AG10803 (cell line): ENCODE data around the gene GK.
"Not testable (repeated sequence)": the region's sequence is repeated elsewhere in the genome, so short reads cannot be mapped to it uniquely, and the experiment has no call there.

Experiments used
- DNase-seq: peaks from one replicate; pipeline ENCODE4 v3.0.0; 2010; ENCODE audit warnings: low read depth
- H3K4me3 ChIP-seq: 2 replicates; pipeline ENCODE4 v1.5.1; 2011; ENCODE audit warnings: mild to moderate bottlenecking, low read length, control low read depth
- TF ChIP-seq, protein P1 (sequence below): conservative IDR thresholded peaks from 2 replicates; pipeline ENCODE4 v1.5.1; 2011; ENCODE audit warnings: mild to moderate bottlenecking, low read length, control low read depth, inconsistent platforms

Gene GK

DNA sequence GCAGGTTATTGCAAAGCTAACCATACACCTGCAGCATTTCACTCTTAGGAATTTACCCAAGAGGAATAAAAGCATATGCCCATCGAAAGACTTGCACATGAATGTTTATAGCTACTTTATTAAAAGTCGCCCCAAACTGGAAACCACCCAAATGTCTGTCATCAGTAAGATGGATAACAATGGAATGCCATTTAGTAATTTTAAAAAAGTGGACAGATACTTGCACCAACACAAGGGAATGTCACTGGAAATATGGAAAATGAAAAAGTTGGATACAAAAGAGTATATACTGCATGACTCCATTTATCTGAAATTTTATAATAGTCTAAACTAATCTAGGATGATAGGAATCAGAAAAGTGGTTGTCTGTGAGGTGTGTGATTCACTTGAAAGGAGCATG lies 12.9 kb downstream of the GK start:
- no peak for DNase-seq
- no peak overlapping the region for H3K4me3 ChIP-seq
- TF ChIP-seq, protein P1, sequence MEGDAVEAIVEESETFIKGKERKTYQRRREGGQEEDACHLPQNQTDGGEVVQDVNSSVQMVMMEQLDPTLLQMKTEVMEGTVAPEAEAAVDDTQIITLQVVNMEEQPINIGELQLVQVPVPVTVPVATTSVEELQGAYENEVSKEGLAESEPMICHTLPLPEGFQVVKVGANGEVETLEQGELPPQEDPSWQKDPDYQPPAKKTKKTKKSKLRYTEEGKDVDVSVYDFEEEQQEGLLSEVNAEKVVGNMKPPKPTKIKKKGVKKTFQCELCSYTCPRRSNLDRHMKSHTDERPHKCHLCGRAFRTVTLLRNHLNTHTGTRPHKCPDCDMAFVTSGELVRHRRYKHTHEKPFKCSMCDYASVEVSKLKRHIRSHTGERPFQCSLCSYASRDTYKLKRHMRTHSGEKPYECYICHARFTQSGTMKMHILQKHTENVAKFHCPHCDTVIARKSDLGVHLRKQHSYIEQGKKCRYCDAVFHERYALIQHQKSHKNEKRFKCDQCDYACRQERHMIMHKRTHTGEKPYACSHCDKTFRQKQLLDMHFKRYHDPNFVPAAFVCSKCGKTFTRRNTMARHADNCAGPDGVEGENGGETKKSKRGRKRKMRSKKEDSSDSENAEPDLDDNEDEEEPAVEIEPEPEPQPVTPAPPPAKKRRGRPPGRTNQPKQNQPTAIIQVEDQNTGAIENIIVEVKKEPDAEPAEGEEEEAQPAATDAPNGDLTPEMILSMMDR, result no peak

DNA sequence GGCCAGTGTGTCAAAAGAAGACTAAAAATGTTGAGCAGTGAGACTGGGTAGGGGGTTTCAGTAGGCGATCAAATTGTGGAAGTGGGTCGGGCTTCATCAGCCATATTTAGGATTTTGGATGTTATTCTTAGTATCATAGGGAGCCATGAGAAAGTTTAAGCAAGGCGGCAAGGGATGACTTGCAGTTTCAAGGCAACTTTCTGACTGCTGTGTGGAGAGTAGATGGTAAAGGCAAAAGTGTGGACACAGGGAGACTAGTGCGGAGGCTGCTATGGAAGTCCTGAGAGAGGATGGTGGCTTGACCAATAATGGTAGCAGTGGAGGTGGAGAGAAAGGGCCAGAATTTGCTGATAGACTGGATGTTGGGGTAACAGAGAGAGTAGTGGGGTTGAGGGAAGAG lies 15.4 kb downstream of the GK start:
- TF ChIP-seq, protein P1, result no peak
- DNase-seq, result no peak
- H3K4me3 ChIP-seq, result no peak overlapping the region

DNA sequence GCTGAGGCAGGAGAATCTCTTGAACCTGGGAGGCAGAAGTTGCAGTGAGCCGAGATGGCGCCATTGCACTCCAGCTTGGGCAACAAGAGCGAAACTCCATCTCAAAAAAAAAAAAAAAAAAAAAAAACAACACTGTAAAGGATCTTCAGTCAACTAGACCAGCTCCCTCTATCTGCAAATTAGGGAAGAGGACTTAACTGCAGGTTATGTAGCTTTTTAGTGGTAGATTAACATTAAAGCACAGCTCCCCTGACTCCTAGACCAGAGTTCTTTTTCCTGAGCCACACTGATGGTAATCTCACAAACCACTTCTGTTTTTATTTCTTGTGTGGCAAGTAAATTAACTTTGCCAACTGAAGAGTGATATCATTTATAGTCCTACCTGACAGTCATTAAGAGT lies 18.0 kb downstream of the GK start:
- not testable (repeated sequence) for DNase-seq, H3K4me3 ChIP-seq

DNA sequence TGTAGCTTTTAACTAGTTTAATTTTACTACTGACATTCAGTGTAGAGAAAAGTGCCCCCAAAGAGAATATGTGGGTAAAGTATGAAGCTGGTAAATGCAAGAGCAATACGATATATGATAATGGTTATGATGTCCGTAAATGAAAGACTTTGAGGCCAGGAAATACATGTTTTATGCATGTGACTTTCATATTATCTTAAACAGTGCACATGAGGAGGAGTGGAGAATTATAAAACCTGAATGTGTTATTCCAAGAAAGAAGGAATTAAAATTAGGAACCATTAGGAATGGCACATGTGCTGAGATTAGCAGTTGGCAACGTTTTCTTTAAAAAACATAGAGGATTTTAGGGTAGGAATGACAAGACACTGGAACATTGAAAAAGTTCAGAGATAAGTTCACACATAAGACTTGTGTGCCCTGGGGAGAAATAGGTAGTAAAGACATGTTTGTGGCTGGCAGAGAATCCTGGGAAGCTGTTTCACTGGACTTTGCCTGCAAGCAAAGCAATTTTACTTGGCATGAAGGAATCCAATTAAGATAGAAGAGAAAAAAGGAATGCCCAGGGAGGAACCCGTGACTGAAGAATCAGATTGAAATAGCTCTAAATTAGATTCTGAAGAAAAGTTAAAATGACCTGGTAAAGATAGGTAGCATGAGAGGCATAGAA lies 20.0 kb downstream of the GK start:
- H3K4me3 ChIP-seq, result no peak overlapping the region
- DNase-seq, result no peak

DNA sequence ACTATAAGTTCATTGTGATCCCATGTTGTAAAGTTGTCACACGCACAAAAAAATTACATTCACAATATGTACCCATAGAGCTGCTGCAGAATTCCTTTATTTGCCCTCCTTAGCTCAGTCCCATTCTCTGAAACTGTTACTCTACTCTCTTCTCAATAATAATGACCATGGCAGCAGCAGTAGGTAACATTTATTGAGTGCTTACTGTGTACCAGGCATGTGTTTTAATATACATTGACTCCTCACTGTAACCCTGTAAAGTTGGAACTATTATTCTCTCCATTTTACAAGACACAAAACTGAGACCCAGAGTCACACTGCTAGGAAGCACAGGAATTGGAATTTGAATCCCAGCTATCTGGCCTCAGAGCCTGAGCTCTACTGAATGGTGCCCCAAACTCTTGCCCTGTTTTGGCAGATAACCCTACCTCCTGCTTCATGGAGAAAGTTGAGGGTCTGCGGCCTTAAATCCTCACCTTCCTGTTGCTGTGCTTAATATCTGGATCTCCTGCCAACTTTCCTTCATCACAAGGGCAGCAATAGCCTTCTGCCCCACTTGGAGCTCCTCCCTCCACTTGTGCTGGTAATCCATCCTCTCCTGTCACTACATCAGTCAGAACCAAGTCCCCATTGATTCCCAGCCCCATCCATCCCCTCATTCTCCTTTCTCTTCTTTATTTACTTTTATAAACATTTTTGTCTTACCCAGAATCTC lies 20.8 kb downstream of the GK start:
- DNase-seq, result no peak
- TF ChIP-seq, protein P1, result no peak
- no peak overlapping the region for H3K4me3 ChIP-seq

More for the DNA sequence above, 20.0 kb downstream of the GK start:
- TF ChIP-seq, protein P1, result no peak

DNA sequence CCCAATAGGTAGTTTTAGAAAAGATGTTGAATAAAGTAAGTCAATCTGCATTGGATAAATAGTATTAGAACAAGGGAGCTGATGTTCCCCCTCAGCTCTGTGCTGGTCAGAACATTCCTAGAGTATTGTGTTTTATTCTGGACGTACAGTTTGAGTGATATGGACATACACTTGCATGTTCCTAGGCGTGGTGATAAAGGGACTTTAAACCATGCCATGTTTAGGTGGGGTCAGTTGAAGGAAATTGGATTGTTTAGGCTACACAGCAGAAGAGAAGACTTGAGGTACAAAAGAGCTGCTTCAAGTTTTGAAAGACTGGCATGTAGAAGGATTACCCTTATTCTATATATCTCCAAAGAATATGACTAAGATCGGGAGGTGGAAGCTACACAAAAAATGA lies 21.6 kb downstream of the GK start:
- no peak for DNase-seq
- TF ChIP-seq, protein P1, result no peak
- no peak overlapping the region for H3K4me3 ChIP-seq

DNA sequence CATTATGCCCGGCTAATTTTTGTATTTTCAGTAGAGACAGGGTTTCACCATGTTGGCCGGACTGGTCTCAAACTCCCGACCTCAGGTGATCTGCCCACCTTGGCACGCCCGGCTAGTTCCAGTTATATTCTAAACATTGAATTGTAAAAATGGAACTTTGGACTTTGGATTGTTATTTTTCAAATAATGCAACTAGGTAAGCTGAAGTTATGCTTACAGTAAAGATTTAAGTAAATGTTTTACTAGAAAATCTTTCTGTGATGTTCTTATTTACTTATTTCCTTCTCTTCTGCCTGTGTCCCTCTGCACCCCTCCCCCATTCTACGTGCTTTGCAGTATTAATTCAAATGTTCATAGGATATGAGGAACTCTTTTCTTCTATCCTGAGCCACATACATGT lies 26.1 kb downstream of the GK start:
- DNase-seq, result no peak
- TF ChIP-seq, protein P1, result no peak
- H3K4me3 ChIP-seq, result no peak overlapping the region
